GM12891 (cell line): Measurements from ENCODE around the gene ACTN3.

Experiments used
- POLR2A ChIP-seq: IDR thresholded peaks from 2 replicates; pipeline ENCODE4 v1.6.1; 2011; ENCODE audit warnings: low read depth, low read length, control low read depth
- POLR2AphosphoS5 ChIP-seq: IDR thresholded peaks from 2 replicates; pipeline ENCODE4 v1.6.1; 2011; ENCODE audit warnings: low read depth, low read length, control low read depth
- SPI1 ChIP-seq: IDR thresholded peaks from 2 replicates; pipeline ENCODE4 v1.6.1; 2011; ENCODE audit warnings: low read depth, low read length, control low read depth
- TAF1 ChIP-seq: IDR thresholded peaks from 2 replicates; pipeline ENCODE4 v1.6.1; 2011; ENCODE audit warnings: low read depth, low read length, control low read depth

DNA sequence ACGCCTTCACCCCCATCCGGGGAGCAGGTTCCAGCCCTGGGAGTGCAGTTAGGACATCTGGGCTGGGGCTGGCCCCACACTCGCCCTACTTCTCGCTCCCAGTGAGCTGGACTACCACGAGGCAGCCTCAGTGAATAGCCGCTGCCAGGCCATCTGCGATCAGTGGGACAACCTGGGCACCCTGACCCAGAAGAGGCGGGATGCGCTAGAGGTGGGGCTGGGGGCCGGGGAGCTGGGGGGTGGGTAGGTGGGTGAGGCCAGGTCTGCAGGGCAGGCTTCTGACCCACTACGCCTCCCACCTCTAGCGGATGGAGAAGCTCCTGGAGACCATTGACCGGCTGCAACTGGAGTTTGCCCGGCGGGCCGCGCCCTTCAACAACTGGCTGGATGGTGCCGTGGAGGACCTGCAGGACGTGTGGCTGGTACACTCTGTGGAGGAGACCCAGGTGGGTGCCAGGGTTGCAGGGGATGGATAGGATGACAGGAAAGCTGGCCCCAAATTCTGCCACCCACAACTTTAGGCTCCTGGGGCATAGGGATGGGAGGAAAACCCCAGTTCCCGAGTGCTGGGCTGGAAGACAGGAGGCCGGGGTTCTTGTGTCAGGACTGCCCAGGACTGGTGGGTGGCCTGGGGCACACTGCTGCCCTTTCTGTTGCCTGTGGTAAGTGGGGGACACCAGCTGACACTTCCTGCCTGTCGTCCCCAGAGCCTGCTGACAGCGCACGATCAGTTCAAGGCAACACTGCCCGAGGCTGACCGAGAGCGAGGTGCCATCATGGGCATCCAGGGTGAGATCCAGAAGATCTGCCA lies 13.4 kb downstream of the ACTN3 start:
- no peak for TF ChIP-seq POLR2A
- TF ChIP-seq TAF1: no peak
- TF ChIP-seq POLR2AphosphoS5: no peak
- no peak for TF ChIP-seq SPI1
